GM23248 (cell line): ENCODE results near the gene METTL9.

Source experiments
- EZH2 ChIP-seq: fragments of 200-600 bp; sonication (generic); IDR thresholded peaks from 2 replicates; pipeline ENCODE4 v1.6.1; 2018; ENCODE audit warnings: antibody characterized with exemption, mild to moderate bottlenecking; ENCODE audit not compliant: insufficient read depth, poor library complexity, severe bottlenecking
- EZH2phosphoT487 ChIP-seq: fragments of 200-600 bp; sonication (generic); IDR thresholded peaks from 2 replicates; pipeline ENCODE4 v1.6.1; 2018; ENCODE audit warnings: antibody characterized with exemption, moderate library complexity, mild to moderate bottlenecking, low read depth; ENCODE audit not compliant: insufficient read depth

DNA sequence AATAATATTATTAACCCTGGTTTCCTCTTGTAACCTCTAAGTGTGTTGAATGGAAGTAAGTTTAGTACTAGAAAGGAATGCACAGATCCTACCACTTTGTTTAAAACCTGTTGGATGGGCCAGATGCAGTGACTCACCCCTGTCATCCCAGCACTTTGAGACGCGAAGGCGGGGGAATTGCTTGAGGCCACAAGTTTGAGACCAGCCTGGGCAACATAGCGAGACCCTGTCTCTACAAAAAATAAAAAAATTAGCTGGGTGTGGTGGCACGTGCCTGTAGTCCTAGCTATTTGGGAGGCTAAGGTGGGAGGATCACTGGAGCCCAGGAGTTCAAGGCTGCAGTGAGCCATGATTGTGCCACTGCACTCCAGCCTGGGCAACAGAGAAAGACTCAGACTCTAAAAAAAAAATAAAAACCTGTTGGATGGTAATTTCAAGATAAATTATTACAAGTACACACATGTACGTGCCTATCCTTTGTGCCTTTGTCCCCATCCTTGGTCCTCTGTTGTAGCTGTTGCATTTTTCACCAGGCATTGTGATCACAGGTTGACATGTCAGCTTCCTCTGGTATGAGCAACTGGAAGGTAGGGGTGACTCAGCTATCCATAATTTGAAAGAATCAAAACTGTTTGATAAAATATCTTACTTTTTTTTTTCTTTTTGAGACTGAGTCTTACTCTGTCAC lies 30.7 kb upstream of the METTL9 start:
- TF ChIP-seq EZH2 (no peak), EZH2phosphoT487 (no peak)
